Measurements from ENCODE around the gene SLF1.

SLF1 gene

DNA sequence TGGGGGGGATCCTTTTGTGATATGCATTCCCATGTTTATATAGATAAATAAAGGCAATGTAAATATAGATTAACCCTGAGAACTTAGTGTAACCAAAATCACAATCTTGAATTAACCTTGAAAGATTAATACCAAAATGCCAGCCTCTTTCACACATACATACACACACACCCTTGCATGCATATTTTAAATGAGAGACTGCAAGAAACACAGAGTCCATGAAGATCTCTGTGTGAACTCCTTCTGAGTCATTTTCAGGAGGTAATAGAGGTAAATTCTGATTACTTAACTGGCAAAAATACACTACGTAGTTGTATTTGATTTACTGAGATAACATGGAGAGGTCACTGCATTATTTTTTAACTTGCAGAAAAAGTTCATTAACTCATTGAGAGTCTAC, 118.0 kb downstream of the SLF1 start:
- Histone ChIP-seq H3K79me2 (ENCODE audit: low read length) (no peaks in the 10 kb centered on the region), H3K9me3 (replicated peaks; ENCODE audit: insufficient read depth, low read length) (no peaks in the 10 kb centered on the region), H3K36me3 (replicated peaks; ENCODE audit: insufficient read depth, low read length) (no peaks in the 10 kb centered on the region), H2AFZ (ENCODE audit: low read length) (no peak overlapping the region), H3K9me2 (replicated peaks; ENCODE audit: insufficient read depth, low read length) (no peaks in the 10 kb centered on the region), H3K27ac (ENCODE audit: low read length) (no peak overlapping the region), H4K20me1 (ENCODE audit: insufficient read depth, low read length) (no peaks in the 10 kb centered on the region), H3K4me1 (ENCODE audit: low read length) (no peaks in the 10 kb centered on the region), H3K4me2 (ENCODE audit: low read depth, low read length) (no peak overlapping the region), H3K9ac (ENCODE audit: low read length) (no peak overlapping the region), H3K4me3 (ENCODE audit: low read length) (no peak overlapping the region), H3F3A (ENCODE audit: insufficient read depth, low read length) (no peaks in the 10 kb centered on the region), H3K27me3 (replicated peaks; ENCODE audit: insufficient read depth, low read length) (no peaks in the 10 kb centered on the region)
- no peak for DNase-seq
- no peak for TF ChIP-seq EZH2 (optimal IDR thresholded peaks at IDR 0.05; ENCODE audit: low read depth, low read length)
- TF ChIP-seq, protein P1, sequence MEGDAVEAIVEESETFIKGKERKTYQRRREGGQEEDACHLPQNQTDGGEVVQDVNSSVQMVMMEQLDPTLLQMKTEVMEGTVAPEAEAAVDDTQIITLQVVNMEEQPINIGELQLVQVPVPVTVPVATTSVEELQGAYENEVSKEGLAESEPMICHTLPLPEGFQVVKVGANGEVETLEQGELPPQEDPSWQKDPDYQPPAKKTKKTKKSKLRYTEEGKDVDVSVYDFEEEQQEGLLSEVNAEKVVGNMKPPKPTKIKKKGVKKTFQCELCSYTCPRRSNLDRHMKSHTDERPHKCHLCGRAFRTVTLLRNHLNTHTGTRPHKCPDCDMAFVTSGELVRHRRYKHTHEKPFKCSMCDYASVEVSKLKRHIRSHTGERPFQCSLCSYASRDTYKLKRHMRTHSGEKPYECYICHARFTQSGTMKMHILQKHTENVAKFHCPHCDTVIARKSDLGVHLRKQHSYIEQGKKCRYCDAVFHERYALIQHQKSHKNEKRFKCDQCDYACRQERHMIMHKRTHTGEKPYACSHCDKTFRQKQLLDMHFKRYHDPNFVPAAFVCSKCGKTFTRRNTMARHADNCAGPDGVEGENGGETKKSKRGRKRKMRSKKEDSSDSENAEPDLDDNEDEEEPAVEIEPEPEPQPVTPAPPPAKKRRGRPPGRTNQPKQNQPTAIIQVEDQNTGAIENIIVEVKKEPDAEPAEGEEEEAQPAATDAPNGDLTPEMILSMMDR (IDR thresholded peaks at IDR 0.05; ENCODE audit: low read length): no peak
- no peak for TF ChIP-seq EZH2phosphoT487 (IDR thresholded peaks at IDR 0.05; ENCODE audit: low read length)

DNA sequence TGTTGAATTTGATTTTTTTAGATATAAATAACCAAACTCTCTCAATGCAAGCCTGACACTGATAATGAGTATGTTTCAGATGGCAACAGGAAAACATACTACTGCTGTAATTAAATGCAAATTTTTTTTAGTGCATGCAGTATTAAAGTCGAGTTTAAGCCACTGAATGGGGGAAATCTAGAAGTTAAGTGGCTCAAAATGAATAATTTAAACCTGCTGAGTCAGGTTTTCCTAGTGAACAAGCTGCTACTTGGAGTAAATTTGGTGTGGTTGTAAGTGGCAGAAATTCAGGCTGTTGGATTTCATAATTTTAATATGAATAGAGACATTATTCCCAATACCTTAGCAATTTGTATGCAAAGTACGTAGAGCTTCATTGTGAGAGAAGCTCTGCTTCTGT, 121.8 kb downstream of the SLF1 start:
- TF ChIP-seq, protein P1 (IDR thresholded peaks at IDR 0.05; ENCODE audit: low read length): no peak
- TF ChIP-seq EZH2 (optimal IDR thresholded peaks at IDR 0.05; ENCODE audit: low read depth, low read length) (no peak), EZH2phosphoT487 (IDR thresholded peaks at IDR 0.05; ENCODE audit: low read length) (no peak)
- Histone ChIP-seq H3K4me3 (ENCODE audit: low read length) (no peak overlapping the region), H4K20me1 (ENCODE audit: insufficient read depth, low read length) (no peaks in the 10 kb centered on the region), H3K9me2 (replicated peaks; ENCODE audit: insufficient read depth, low read length) (no peaks in the 10 kb centered on the region), H3K79me2 (ENCODE audit: low read length) (no peaks in the 10 kb centered on the region), H3K36me3 (replicated peaks; ENCODE audit: insufficient read depth, low read length) (no peaks in the 10 kb centered on the region), H3K4me1 (ENCODE audit: low read length) (no peaks in the 10 kb centered on the region), H3K9me3 (replicated peaks; ENCODE audit: insufficient read depth, low read length) (no peaks in the 10 kb centered on the region), H3K27me3 (replicated peaks; ENCODE audit: insufficient read depth, low read length) (no peaks in the 10 kb centered on the region), H2AFZ (ENCODE audit: low read length) (no peak overlapping the region), H3F3A (ENCODE audit: insufficient read depth, low read length) (no peaks in the 10 kb centered on the region), H3K9ac (ENCODE audit: low read length) (no peak overlapping the region), H3K27ac (ENCODE audit: low read length) (no peak overlapping the region), H3K4me2 (ENCODE audit: low read depth, low read length) (no peak overlapping the region)
- no peak for DNase-seq

DNA sequence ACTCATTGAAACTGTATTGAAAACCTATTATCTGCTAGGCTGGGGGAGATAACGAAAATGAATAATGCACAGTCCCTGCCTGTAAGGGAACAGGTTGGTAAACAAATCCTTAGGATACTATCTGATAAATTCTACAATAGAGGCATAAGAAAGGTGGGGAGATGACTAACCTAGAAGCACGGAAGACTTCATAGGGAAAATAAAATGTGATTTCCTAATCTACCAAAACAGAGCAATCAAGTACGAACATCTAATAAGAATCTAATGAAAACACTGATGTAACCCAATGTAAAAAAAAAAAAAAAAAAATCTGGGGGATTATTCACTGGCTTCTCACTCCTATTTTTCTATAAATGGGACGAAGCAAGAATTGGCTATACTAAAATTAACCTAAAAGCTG, 124.4 kb downstream of the SLF1 start:
- no peaks in the 10 kb centered on the region for H3K4me1 ChIP-seq (ENCODE audit: low read length)
- H3K27me3 ChIP-seq (replicated peaks; ENCODE audit: insufficient read depth, low read length): no peaks in the 10 kb centered on the region
- no peak overlapping the region for H3K9ac ChIP-seq (ENCODE audit: low read length)
- H3K9me2 ChIP-seq (replicated peaks; ENCODE audit: insufficient read depth, low read length): no peaks in the 10 kb centered on the region
- no peak for DNase-seq
- no peaks in the 10 kb centered on the region for H4K20me1 ChIP-seq (ENCODE audit: insufficient read depth, low read length)
- no peaks in the 10 kb centered on the region for H3K9me3 ChIP-seq (replicated peaks; ENCODE audit: insufficient read depth, low read length)
- no peaks in the 10 kb centered on the region for H3K79me2 ChIP-seq (ENCODE audit: low read length)
- TF ChIP-seq EZH2phosphoT487 (IDR thresholded peaks at IDR 0.05; ENCODE audit: low read length) (no peak), EZH2 (optimal IDR thresholded peaks at IDR 0.05; ENCODE audit: low read depth, low read length) (no peak)
- TF ChIP-seq, protein P1 (IDR thresholded peaks at IDR 0.05; ENCODE audit: low read length): no peak
- no peaks in the 10 kb centered on the region for H3K36me3 ChIP-seq (replicated peaks; ENCODE audit: insufficient read depth, low read length)
- H3K4me2 ChIP-seq (ENCODE audit: low read depth, low read length): no peak overlapping the region
- H3K4me3 ChIP-seq (ENCODE audit: low read length): no peak overlapping the region
- no peaks in the 10 kb centered on the region for H3F3A ChIP-seq (ENCODE audit: insufficient read depth, low read length)
- no peak overlapping the region for H3K27ac ChIP-seq (ENCODE audit: low read length)
- no peak overlapping the region for H2AFZ ChIP-seq (ENCODE audit: low read length)
